HG03558 (cell line): ENCODE data around the gene ARHGAP26.
A peak's percentile ranks its signal among the peaks of the same experiment; 100 is the strongest.
"Not testable (repeated sequence)": the region's sequence is repeated elsewhere in the genome, so short reads cannot be mapped to it uniquely, and the experiment has no call there.

Experiments used
- ATAC-seq: cut with Tn5 transposase; IDR thresholded peaks from one replicate; pipeline ENCODE4 v1.9.1; 2021; ENCODE audit warnings: moderate number of reproducible peaks; ENCODE audit not compliant: unreplicated experiment; ENCODE audit errors: extremely low read depth

ARHGAP26 gene

GRCh38 chr5:143182901-143183820, 413.0 kb downstream of the ARHGAP26 start:
- peak; percentile 43 for ATAC-seq

DNA sequence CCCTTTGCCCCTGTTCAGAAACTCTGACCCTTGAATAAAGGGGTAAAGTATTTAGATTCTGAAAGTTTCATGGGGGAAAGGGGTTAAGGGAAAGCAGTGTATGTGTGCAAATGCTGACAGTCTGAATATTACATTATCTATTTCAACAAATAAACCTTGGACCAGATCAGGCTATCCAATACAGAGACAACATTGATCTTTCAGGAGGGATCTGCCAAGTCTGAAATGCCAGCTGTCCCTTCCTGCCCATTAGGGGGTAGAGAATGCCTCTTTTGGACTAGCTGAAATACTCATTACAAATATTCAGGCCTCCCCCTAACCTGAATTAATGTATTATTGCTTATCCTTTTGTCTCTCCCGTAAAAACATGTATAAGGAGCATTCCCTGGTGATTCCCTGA, 413.8 kb downstream of the ARHGAP26 start:
- no peak for ATAC-seq

DNA sequence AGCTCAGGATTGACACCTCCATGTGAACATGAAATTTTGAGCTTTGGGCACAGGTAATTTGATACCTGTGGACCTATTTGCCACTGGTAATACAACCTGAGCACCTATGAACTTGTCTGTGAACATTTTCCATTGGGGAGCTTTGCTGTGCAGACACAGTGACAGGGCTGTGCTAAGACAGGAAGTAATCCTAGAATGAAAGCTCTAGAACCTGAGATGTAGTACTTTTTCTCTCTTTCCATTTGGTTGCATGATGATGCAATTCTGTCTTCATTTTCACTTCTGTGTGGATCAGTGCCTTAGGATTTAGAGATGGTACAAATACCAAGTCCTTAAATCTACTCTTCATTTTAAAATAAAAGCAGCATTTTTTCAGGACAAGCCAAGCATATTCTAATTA, 416.4 kb downstream of the ARHGAP26 start:
- no peak for ATAC-seq

DNA sequence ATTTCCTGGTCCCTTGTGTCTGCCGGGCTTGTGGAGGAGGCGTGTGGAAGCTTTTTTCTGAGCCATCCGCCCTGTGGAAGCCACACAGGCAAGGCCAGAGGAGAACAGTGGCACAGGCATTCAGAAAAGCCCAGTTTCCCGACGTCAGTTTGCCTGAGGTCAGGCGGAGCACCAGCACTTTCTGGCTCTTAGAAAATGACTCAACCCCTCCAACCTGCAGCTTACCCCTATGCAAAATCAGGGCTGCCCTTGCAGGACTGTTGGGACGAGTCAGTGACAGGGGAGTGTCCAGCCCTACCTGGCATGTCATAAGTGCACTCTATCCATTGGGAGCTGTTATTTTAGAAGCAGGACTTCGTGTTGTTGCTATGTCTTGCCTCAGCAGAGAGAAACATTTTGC, 417.3 kb downstream of the ARHGAP26 start:
- no peak for ATAC-seq

GRCh38 chr5:143188083-143188482, 417.9 kb downstream of the ARHGAP26 start:
- no peak for ATAC-seq

DNA sequence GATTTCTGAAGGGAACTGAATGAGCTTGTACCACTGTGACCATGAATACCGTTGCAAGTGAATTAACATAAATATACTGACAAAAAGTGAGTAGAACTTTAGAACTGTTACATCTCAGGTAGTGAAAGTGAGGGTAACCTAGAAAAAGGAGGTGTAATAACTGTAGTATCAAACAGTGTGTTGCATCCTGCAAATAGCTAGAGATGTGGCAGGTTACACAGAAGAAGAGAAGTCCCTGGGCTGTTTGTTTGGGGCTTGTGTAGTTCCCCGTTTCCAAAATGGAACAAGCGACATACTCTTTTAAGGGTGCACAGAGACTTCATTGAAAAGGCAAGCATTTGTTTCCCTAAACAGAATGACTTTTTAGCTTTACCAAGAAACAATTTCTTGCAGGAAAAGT, 418.5 kb downstream of the ARHGAP26 start:
- ATAC-seq, result no peak

GRCh38 chr5:143190260-143190810, 420.2 kb downstream of the ARHGAP26 start:
- no peak for ATAC-seq

- ATAC-seq, result no peak
These were observed 421.5 kb downstream of the ARHGAP26 start for GRCh38 chr5:143191720-143192119.

DNA sequence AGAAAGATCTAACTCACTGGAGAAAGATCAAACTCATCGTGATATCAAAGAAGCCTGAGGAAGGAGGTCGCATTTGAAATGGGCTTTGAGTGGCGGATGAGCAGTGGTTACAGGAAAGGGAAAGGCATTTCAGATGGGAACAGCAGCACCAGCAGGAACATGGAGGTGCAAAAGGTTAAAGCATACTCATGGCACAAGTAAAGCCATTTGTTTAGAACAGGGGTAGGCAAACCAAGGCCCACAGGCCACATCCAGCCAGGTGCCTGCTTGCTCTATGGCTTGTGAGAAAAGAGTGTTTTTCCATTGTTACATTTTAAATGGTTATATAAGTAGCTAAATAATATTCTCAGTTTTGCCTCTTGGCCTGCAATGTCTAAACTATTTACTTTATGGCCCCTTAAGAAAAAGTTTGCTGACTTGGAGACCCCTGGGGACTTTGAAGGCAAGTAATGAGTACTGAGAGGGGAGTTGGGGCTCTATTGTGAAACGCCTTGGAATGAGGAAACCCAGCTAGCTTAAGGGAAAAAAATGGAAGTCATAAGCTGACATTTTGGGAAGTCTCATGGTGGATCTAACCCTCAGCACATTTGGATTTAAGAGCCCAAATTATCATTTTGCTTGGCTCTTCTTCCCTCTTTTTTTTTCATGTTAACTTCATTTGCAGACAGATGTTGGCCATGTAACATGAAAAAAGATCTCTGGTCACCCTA, 422.2 kb downstream of the ARHGAP26 start:
- ATAC-seq, result no peak

- ATAC-seq, result no peak
These were observed 424.0 kb downstream of the ARHGAP26 start for GRCh38 chr5:143194206-143194605.

- ATAC-seq, result no peak
These were observed 424.5 kb downstream of the ARHGAP26 start for GRCh38 chr5:143194713-143195112.

DNA sequence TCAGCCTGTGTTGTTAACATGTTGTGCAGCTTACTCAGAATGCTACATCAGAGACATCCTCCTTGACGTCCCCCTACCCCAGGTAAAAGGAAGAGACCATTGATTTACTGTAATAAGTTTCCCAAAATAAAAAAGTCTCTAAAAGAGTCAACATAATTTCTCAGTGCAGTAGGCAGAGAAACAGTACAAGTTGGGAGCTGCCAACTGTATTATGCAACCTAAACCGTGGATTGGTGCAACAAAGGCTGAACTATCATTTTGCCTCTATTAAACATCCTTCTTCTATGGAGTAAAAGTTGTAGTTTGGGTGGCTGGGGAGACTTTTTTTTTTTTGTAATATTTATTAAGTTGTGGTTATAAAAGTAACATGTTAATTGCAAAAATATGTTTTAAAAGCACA, 425.3 kb downstream of the ARHGAP26 start:
- ATAC-seq, result no peak

GRCh38 chr5:143196601-143197259, 426.6 kb downstream of the ARHGAP26 start:
- ATAC-seq, result no peak

DNA sequence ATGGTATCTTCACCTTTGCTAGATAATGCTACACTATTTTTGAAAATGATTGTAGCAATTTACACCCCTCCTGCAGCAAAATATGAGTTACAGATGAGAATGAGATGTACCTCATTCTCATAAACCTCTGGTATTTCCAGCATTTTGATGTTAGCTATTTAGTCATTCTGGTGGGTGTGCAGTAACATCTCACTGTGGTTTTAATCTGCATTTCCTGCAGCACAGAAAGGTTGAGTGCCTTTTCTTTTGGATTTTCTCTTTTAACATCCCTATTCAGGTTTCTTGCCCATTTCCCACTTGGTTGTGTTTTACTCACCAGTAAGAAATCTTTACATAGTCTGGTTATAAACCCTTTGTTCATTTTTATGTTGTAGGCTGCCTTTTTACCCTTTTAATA, 427.1 kb downstream of the ARHGAP26 start:
- ATAC-seq, result no peak

- no peak for ATAC-seq
These were observed 428.2 kb downstream of the ARHGAP26 start for GRCh38 chr5:143198332-143198731.

DNA sequence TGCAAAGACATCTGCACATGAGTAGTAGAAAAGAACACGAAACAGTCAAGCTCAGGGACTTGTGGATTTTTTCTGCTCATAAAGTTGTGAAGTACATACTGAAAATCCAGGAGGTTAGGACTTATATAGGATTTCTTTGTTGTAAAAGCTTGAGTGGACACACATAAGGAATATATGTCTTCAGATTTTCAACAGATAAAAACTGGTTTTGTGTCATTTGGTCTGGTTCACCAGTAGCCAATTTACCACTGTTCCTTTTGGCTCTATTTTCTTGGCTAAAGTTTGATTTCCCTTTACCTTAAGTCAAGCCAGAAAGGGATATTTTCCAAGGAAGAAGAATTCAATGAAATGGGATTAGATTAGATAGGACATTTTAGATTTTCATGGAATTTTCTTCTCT, 429.0 kb downstream of the ARHGAP26 start:
- ATAC-seq, result no peak

DNA sequence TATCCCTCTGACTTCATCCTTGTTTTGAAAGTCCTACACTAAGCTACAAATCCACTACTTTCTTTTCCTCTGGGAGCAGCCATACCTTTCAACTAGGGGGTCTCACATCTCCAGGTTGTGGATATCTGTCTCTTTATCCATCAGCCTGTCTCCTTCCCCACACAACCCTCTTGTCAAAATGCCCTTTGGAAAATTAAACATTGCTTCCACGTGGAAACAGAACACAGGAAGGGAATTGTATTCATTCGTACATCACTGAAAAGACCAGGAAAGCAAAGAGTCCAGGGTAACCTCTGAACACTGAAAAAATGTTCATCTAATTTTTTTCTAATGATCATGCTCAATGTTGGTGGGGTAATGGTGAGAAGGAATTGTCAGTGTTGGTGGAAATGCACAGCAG, 429.7 kb downstream of the ARHGAP26 start:
- ATAC-seq, result no peak

DNA sequence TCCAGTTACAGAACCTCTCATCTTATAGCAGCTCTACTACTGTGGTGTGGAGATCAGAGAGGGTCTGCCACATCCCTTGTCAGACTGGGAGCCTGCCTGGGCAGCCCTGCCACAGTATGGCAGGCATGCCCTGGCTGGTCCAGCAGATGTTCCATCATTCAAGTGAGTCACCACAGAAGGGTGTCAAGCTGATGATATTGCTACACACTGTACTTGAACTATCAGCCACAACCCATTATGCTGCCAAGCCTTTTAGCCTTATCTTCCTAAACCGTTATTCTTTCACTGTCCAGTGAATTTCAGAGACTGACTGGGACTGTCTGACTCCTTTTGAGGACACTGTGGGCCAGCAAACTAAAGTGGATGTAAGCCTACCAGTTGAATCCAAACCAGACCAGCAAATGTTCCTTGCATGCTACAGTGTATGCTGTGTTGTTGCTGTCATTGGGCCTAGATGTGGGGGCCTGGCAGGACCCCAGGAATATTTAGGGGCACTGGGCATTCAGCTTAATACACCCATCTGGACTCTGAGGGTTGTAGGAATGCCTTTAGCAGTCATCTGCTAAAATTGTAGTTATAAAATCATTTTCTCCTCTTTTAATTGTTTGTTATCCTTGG, 430.7 kb downstream of the ARHGAP26 start:
- ATAC-seq, result no peak

GRCh38 chr5:143201589-143201988, 431.4 kb downstream of the ARHGAP26 start:
- no peak for ATAC-seq

- ATAC-seq, result not testable (repeated sequence)
These were observed 433.3 kb downstream of the ARHGAP26 start for GRCh38 chr5:143203301-143203956.
